Breast epithelium (tissue), 3 donors: ENCODE results near the gene TCL1A.

Experiments used
- POLR2AphosphoS5 ChIP-seq, 3 donors: sonication (generic); formaldehyde crosslinking; IDR thresholded peaks; one replicate each; pipeline ENCODE4 v1.6.1; 2017; ENCODE audit warnings: antibody characterized with exemption in 3 of 3
- TF ChIP-seq, protein P1 (sequence below), 3 donors: fragments of 450-650 bp; IDR thresholded peaks; one replicate each; pipeline ENCODE4 v1.5.1; 2016 to 2017; ENCODE audit warnings: antibody characterized with exemption in 3 of 3, mild to moderate bottlenecking in 3 of 3, moderate library complexity in 3 of 3

DNA sequence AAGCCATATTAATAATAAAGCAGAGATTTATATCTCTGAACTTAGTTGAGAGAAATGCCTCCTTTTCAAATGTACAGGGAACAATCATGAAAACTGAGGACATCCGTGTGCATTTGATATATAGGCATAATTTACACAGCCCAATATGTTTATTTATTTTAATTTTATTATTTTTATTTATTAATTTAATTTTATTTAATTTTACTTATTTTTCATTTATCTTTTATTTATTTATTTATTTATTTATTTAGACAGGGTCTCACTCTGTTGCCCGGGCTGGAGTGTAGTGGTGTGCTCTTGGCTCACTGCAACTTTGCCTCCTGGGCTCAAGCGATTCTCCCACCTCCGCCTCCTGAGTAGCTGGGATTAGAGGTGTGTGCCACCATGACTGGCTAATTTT is 8.4 kb downstream of the TCL1A start:
- TF ChIP-seq, protein P1, sequence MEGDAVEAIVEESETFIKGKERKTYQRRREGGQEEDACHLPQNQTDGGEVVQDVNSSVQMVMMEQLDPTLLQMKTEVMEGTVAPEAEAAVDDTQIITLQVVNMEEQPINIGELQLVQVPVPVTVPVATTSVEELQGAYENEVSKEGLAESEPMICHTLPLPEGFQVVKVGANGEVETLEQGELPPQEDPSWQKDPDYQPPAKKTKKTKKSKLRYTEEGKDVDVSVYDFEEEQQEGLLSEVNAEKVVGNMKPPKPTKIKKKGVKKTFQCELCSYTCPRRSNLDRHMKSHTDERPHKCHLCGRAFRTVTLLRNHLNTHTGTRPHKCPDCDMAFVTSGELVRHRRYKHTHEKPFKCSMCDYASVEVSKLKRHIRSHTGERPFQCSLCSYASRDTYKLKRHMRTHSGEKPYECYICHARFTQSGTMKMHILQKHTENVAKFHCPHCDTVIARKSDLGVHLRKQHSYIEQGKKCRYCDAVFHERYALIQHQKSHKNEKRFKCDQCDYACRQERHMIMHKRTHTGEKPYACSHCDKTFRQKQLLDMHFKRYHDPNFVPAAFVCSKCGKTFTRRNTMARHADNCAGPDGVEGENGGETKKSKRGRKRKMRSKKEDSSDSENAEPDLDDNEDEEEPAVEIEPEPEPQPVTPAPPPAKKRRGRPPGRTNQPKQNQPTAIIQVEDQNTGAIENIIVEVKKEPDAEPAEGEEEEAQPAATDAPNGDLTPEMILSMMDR (IDR thresholded peaks at IDR 0.05) = no peak
- TF ChIP-seq POLR2AphosphoS5 (IDR thresholded peaks at IDR 0.05) = no peak
